Measurements from ENCODE around the gene PTGES. TPM values are rescaled to one million over a fixed set of nuclear protein-coding genes. Genes with fewer than 3 reads are reported as not detected.
A peak's percentile ranks its signal among the peaks of the same experiment; 100 is the strongest.

PTGES gene
- polyA plus RNA-seq, 1 of the 3 experiments (the other 2 are of a cell fraction) = 5.2 TPM

DNA sequence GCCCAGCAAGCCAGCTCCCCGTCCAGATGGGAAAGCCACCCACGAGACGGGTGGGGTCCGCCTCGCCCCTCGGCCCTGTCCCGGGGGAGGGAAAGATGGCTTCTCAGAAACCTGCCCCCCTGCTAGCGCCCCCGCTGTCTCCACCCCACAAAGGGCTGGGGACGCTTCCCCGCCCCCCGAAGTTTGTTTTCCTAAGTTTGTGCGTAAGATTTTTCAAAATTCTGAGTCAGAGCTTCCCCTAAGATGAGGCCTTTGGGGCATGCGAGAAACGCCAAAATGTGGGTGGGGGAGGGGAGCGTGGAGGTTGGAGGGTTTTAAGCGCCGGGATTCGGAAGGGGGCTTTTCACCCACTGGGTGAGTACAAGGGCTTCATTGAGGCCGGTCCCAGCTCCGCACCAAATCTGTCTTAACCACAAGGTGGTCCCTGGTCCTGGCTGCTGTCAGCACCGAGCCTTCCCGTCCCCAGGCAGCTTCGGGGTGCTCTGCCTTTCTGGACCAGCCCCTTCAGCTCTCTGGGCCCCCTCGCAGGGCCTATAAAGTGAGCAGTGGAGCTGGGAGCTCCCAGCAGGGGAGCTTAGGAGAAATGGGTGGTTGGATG lies 55.1 kb downstream of the PTGES start:
- ChIA-PET CTCF (interaction anchor here (0.9 to 4.9 kb wide), 9 partner anchors 18 to 86 kb away, joined by 3 to 31 read pairs (median 5); partner anchors contain the start of gene ASB6), POLR2A (interaction anchor here (0.6 to 1.6 kb wide), 5 partner anchors 18 to 1364 kb away, joined by 3 to 6 read pairs (median 4); partner anchors contain the start of gene ASB6)
- no peaks in the 10 kb centered on the region for H4K20me1 ChIP-seq (ENCODE audit: insufficient read depth)
- peaks cover 0 to 21% of the 10 kb centered on the region in 2 experiments; a peak in 2 of 4 replicates for H3K4me1 ChIP-seq (ENCODE audit: control insufficient read depth in 1 of 2, insufficient read depth in 2 of 2, low read depth in 1 of 2, low read length in 1 of 2)
- peak; percentile 67 for DNase-seq
- no peaks in the 10 kb centered on the region for H3K79me2 ChIP-seq (ENCODE audit: insufficient read depth)
- no peaks in the 10 kb centered on the region for H3K36me3 ChIP-seq (replicated peaks in 1 of 2; ENCODE audit: control insufficient read depth in 1 of 2, insufficient read depth in 2 of 2, low read length in 1 of 2)
- H3K4me3 ChIP-seq (ENCODE audit: low read depth in 2 of 2, low read length in 1 of 2) = peak overlapping the region; percentile 9 to 42; a peak in 3 of 4 replicates
- H2AFZ ChIP-seq (ENCODE audit: low read depth) = no peak overlapping the region; the same call in 1 of the 2 replicates
- TF ChIP-seq TCF12 (IDR thresholded peaks at IDR 0.05) (no peak), YY1 (IDR thresholded peaks at IDR 0.05; ENCODE audit: low read depth) (no peak), POLR2AphosphoS5 (IDR thresholded peaks at IDR 0.05; ENCODE audit: low read depth, low read length) (no peak), RAD21 (IDR thresholded peaks at IDR 0.05; ENCODE audit: low read length) (no peak)
- no peak overlapping the region for H3K9ac ChIP-seq
- peak overlapping the region in 1 of 2 experiments; percentile 88; a peak in 2 of 4 replicates for H3K27ac ChIP-seq (ENCODE audit: low read depth in 2 of 2, low read length in 1 of 2)
- no peaks in the 10 kb centered on the region for H3K9me2 ChIP-seq
- H3K27me3 ChIP-seq (ENCODE audit: insufficient read depth) = no peaks in the 10 kb centered on the region
- WGBS (ENCODE audit: low lambda C conversion rate) = 43% methylated on average over 17 of the region's 25 CpGs
- H3F3A ChIP-seq (replicated peaks; ENCODE audit: insufficient read depth) = peaks cover 4% of the 10 kb centered on the region
- H3K9me3 ChIP-seq = no peaks in the 10 kb centered on the region
- H3K4me2 ChIP-seq = peak overlapping the region; percentile 60; the same call in 1 of the 2 replicates

DNA sequence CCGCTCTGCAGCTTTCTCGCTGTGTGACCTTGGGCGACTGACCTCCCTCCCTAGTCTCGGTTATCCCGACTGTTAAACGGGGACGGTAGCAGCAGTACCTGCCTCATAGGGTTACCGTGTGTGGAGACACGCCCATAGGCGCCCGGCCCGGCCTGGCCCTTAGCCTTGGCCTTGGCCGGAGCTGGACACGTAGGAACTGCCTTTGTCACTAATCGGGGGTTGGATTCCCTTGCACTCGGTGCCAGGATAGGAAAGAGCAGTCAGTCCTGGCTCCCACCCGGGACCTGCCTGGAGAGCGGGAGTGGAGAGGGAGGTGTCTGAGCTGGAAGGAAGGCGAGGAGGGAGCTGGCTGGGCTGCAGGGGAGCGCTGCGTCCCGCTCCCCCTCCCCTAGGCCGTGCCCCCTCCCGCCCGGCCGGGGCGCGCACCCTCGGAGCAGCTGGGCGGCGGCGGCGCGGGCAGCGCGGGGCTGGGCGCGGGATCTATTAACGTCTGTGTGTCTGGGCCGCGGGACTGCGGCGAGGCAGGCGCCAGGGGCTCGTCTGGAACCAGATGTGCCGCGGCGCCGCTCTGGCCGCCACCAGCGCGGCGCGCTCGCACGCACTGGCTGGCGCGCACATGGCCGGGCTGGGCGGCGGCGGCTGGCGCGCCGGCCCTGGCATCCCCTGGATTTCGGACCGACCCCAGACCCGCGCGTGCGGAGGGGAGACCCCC lies 55.7 kb downstream of the PTGES start:
- peak; percentile 46; the same call in 1 of the 2 replicates for TF ChIP-seq MXI1 (IDR thresholded peaks at IDR 0.05; ENCODE audit: low read depth, low read length)
- TF ChIP-seq, protein P1, sequence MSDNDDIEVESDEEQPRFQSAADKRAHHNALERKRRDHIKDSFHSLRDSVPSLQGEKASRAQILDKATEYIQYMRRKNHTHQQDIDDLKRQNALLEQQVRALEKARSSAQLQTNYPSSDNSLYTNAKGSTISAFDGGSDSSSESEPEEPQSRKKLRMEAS (IDR thresholded peaks at IDR 0.05; ENCODE audit: low read depth) = no peak
- TF ChIP-seq TCF12 (IDR thresholded peaks at IDR 0.05) = no peak
- TF ChIP-seq, protein P2, sequence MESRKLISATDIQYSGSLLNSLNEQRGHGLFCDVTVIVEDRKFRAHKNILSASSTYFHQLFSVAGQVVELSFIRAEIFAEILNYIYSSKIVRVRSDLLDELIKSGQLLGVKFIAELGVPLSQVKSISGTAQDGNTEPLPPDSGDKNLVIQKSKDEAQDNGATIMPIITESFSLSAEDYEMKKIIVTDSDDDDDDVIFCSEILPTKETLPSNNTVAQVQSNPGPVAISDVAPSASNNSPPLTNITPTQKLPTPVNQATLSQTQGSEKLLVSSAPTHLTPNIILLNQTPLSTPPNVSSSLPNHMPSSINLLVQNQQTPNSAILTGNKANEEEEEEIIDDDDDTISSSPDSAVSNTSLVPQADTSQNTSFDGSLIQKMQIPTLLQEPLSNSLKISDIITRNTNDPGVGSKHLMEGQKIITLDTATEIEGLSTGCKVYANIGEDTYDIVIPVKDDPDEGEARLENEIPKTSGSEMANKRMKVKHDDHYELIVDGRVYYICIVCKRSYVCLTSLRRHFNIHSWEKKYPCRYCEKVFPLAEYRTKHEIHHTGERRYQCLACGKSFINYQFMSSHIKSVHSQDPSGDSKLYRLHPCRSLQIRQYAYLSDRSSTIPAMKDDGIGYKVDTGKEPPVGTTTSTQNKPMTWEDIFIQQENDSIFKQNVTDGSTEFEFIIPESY (IDR thresholded peaks at IDR 0.05; ENCODE audit: borderline replicate concordance, low read depth) = no peak
- TF ChIP-seq EZH2phosphoT487 (IDR thresholded peaks at IDR 0.05; ENCODE audit: borderline replicate concordance, low read depth) = no peak
- no peaks in the 10 kb centered on the region for H3K79me2 ChIP-seq (ENCODE audit: insufficient read depth)
- POLR2A ChIA-PET = interaction anchor here (0.6 to 1.6 kb wide), 6 partner anchors 18 to 1363 kb away, joined by 3 to 6 read pairs (median 4); partner anchors contain the start of gene ASB6

More for the DNA sequence above, 55.7 kb downstream of the PTGES start:
- CTCF ChIA-PET = interaction anchor here (0.9 to 4.9 kb wide), 10 partner anchors 17 to 86 kb away, joined by 3 to 31 read pairs (median 4); partner anchors contain the start of gene ASB6
- Histone ChIP-seq H2AFZ (ENCODE audit: low read depth) (no peak overlapping the region; the same call in 1 of the 2 replicates), H3K4me3 (ENCODE audit: low read depth in 2 of 2, low read length in 1 of 2) (peak overlapping the region in 1 of 2 experiments; percentile 42; a peak in 3 of 4 replicates), H3K27me3 (ENCODE audit: insufficient read depth) (no peaks in the 10 kb centered on the region), H3K9ac (no peak overlapping the region), H3K36me3 (replicated peaks in 1 of 2; ENCODE audit: control insufficient read depth in 1 of 2, insufficient read depth in 2 of 2, low read length in 1 of 2) (no peaks in the 10 kb centered on the region), H3K27ac (ENCODE audit: low read depth in 2 of 2, low read length in 1 of 2) (peak overlapping the region in 1 of 2 experiments; percentile 88; a peak in 2 of 4 replicates), H3K9me3 (no peaks in the 10 kb centered on the region), H3F3A (replicated peaks; ENCODE audit: insufficient read depth) (peaks cover 4% of the 10 kb centered on the region), H4K20me1 (ENCODE audit: insufficient read depth) (no peaks in the 10 kb centered on the region), H3K4me2 (peak overlapping the region; percentile 60; the same call in 1 of the 2 replicates), H3K4me1 (ENCODE audit: control insufficient read depth in 1 of 2, insufficient read depth in 2 of 2, low read depth in 1 of 2, low read length in 1 of 2) (peaks cover 0 to 18% of the 10 kb centered on the region in 2 experiments; a peak in 2 of 4 replicates), H3K9me2 (no peaks in the 10 kb centered on the region)
- WGBS (ENCODE audit: low lambda C conversion rate) = 29% methylated on average over 18 of the region's 71 CpGs
- peak; percentile 96 for DNase-seq

All from SK-N-SH (cell line).